Endothelial cell (in vitro differentiated cells): ENCODE results near the gene GRID1. TPM values are rescaled to one million over a fixed set of nuclear protein-coding genes. Genes with fewer than 3 reads are reported as not detected.
"Not testable (repeated sequence)": the region's sequence is repeated elsewhere in the genome, so short reads cannot be mapped to it uniquely, and the experiment has no call there.

Source experiments
- DNase-seq: peaks from one replicate; pipeline ENCODE4 v3.0.0; 2021; ENCODE audit warnings: low spot score
- H3K27ac Mint-ChIP-seq: one replicate; pipeline ENCODE4 v1.8.0; 2021; ENCODE audit warnings: mixed read lengths, inconsistent platforms; ENCODE audit not compliant: unreplicated experiment
- H3K27me3 Mint-ChIP-seq: one replicate; pipeline ENCODE4 v1.8.0; 2021; ENCODE audit warnings: mild to moderate bottlenecking, moderate library complexity, mixed read lengths, inconsistent platforms; ENCODE audit not compliant: unreplicated experiment
- H3K36me3 Mint-ChIP-seq: one replicate; pipeline ENCODE4 v1.8.0; 2021; ENCODE audit warnings: mild to moderate bottlenecking, low read depth, mixed read lengths, inconsistent platforms; ENCODE audit not compliant: unreplicated experiment
- H3K4me1 Mint-ChIP-seq: one replicate; pipeline ENCODE4 v1.8.0; 2021; ENCODE audit warnings: mild to moderate bottlenecking, mixed read lengths, inconsistent platforms; ENCODE audit not compliant: unreplicated experiment
- H3K4me3 Mint-ChIP-seq: one replicate; pipeline ENCODE4 v1.8.0; 2021; ENCODE audit warnings: mild to moderate bottlenecking, mixed read lengths, inconsistent platforms; ENCODE audit not compliant: unreplicated experiment
- H3K9me3 Mint-ChIP-seq: one replicate; pipeline ENCODE4 v1.8.0; 2021; ENCODE audit warnings: mixed read lengths, inconsistent platforms; ENCODE audit not compliant: unreplicated experiment
- total RNA-seq: library from RNA; stranded (reverse); fragmentation: NEBNext Ultra II Directional; extraction: Animal tissue kit (Norgen Biotek cat#: 25700); gene quantifications from one replicate; pipeline ENCODE4 v1.2.1, GENCODE V29; 2021; ENCODE audit not compliant: unreplicated experiment
- TF ChIP-seq, protein P1 (sequence below): fragments of 200-600 bp; sonication (generic); IDR thresholded peaks from one replicate; pipeline ENCODE4 v1.5.0; 2021; ENCODE audit warnings: antibody characterized with exemption; ENCODE audit not compliant: unreplicated experiment

The GRID1 gene
- total RNA-seq, 1 donor from 2014 or later: 0.26 TPM

DNA sequence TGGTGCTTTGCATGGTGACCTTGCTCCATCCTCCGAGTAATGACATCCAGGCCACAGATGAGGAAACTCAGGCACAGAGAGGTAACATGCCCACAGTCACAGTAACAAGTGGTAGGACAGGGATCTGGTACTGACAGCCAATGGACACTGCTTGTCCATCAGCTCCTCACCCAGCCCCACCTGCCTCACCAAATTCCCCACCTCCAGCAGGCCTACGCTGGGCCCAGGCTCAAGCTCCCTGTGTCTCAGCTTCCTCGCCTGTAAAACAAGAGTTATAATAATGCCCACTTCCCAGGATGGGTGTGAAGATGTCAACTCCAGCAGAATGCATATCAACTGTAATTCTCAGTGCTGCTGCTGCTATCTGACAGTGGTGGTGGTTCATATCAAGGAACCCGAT is 123.8 kb downstream of the GRID1 start:
- TF ChIP-seq, protein P1, sequence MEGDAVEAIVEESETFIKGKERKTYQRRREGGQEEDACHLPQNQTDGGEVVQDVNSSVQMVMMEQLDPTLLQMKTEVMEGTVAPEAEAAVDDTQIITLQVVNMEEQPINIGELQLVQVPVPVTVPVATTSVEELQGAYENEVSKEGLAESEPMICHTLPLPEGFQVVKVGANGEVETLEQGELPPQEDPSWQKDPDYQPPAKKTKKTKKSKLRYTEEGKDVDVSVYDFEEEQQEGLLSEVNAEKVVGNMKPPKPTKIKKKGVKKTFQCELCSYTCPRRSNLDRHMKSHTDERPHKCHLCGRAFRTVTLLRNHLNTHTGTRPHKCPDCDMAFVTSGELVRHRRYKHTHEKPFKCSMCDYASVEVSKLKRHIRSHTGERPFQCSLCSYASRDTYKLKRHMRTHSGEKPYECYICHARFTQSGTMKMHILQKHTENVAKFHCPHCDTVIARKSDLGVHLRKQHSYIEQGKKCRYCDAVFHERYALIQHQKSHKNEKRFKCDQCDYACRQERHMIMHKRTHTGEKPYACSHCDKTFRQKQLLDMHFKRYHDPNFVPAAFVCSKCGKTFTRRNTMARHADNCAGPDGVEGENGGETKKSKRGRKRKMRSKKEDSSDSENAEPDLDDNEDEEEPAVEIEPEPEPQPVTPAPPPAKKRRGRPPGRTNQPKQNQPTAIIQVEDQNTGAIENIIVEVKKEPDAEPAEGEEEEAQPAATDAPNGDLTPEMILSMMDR: no peak
- Mint-ChIP-seq H3K36me3 (peaks cover 5% of the 10 kb centered on the region), H3K4me3 (no peak overlapping the region), H3K4me1 (no peaks in the 10 kb centered on the region), H3K27ac (no peak overlapping the region), H3K27me3 (peaks cover 9% of the 10 kb centered on the region), H3K9me3 (peaks cover 2% of the 10 kb centered on the region)
- DNase-seq: no peak

DNA sequence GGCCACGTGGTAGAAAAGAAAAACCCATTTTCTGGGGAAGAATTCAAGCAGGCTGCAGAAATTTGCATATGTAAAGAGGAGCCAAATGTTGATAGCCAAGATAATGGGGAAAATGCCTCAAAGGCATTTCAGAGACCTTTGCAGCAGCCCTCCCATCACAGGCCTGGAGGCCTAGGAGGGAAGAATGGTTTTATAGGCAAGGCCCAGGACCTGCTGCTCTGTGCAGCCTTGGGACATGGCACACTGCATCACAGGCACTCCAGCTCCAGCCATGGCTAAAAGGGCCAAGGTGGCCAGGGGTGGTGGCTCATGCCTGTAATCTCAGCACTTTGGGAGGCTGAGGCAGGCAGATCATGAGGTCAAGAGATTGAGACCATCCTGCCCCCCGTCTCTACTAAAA is 128.5 kb downstream of the GRID1 start:
- H3K36me3 Mint-ChIP-seq, H3K4me3 Mint-ChIP-seq, H3K9me3 Mint-ChIP-seq, H3K27me3 Mint-ChIP-seq, DNase-seq, H3K27ac Mint-ChIP-seq, H3K4me1 Mint-ChIP-seq: not testable (repeated sequence)

DNA sequence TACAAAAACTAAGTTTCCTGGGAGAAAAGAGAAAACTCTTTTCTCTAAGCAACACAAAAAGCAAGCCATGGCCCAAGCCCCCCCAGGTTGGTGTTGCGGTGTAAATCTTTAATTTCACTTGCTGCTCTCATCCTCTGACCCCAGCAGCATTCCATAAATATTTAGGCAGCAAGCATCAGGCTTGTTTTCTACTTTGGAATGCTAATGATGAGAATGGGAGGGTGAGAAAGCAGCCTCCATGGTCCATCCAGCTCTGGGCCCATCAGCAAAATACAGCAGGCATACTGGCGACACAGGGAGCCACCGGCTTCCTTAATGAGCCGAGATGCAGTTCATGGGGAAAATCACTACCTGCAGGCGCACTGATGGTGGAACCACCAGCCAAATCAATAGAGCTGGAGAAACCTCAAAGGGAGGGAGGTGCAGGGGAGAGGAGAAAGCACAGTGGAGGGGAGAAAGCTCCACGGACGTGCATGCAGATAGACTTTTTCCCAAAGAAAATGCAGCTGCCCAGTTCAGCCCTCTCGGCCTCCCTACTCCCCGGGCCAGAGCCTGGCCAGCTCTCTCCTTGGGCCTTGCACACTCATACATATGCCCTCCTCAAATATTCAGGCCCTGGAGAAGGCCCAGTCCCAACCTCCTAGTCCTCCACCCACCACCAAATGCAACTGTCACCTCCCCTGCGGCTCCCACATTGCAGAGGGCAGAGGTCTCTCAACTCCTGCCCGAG is 131.9 kb downstream of the GRID1 start:
- Mint-ChIP-seq H3K27ac (no peak overlapping the region), H3K36me3 (peaks cover 3% of the 10 kb centered on the region), H3K4me1 (no peaks in the 10 kb centered on the region), H3K27me3 (no peaks in the 10 kb centered on the region), H3K4me3 (no peak overlapping the region), H3K9me3 (peaks cover 8% of the 10 kb centered on the region)
- DNase-seq: no peak
- TF ChIP-seq, protein P1: no peak

DNA sequence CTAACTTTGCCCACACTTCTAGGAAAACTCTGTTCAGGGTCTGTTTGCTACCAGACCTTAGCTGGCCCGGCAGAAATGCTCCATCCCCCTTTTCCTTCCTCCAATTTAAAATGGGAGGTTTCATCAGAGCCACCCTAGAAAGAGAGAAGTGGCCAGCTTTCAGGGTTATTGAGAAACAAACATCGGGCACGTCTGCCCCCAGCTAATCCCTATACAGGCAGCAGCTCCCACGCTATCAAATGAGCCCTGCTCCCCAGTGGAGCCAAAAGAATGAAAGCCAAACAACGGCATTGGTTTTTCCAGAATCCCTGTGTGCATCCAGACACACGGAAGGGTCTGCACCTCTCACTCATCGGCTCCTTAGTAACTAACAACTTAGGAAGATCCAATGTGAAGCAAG is 132.5 kb downstream of the GRID1 start:
- Mint-ChIP-seq H3K27me3 (no peaks in the 10 kb centered on the region), H3K9me3 (peaks cover 8% of the 10 kb centered on the region), H3K4me3 (no peak overlapping the region), H3K36me3 (peaks cover 3% of the 10 kb centered on the region), H3K27ac (no peak overlapping the region), H3K4me1 (no peaks in the 10 kb centered on the region)
- DNase-seq: no peak
- TF ChIP-seq, protein P1: no peak

DNA sequence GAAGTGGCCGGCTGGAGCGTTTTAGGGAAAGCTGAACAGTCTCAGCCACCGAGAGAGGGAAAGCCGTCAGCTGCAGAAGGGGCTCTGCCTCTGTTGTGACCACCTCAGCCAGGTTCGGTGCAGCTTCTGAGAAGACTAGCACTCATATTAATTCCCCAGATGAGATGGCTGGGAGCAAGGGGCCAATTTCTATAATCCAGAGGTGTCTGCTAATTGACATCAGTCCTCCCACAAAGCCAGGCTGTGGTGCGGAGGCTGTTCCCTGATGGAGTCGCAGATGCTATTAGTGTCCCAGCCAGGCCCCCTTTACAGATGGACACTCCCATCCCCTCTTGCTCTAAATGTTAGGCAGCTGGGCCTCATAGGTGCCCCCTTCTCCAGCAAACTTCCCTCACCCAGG is 133.5 kb downstream of the GRID1 start:
- Mint-ChIP-seq H3K27ac (no peak overlapping the region), H3K27me3 (no peaks in the 10 kb centered on the region), H3K4me3 (no peak overlapping the region), H3K4me1 (no peaks in the 10 kb centered on the region), H3K36me3 (peaks cover 3% of the 10 kb centered on the region), H3K9me3 (peaks cover 8% of the 10 kb centered on the region)
- DNase-seq: no peak
- TF ChIP-seq, protein P1: no peak
